ENCODE results near the gene CREM.

CREM gene

DNA sequence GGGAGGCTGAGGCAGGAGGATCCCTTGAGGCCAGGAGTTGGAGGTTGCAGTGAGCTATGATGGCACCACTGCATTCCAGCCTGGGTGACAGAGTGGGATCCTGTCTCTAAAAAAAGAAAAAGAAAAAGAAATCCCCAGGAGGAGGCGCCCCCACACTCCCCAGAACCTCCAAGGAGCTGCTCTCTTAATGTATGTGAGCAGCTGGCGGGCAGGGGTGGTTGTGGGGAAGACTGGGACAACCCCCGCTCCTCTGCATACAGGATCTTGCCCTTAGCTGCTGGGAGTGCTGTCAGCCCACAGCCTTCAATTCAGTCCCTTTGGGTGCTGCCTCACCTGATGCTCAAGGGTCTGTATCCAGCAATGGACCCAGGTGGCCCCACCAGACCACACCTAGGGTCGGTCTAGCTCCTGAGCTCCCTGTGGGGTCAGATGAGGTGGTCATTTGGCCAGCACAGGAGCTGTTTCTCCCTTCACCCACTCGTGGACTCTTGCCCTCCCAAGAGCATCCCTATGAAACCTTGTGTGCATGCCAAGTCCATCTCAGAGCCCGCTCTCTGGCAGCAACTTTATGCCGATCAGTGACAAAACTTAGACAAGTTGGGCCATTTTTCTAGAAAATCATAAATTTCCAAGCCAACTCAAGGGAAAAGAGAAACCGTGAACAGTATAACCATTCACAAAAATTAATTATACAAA lies 97.5 kb downstream of the CREM start:
- no peak for FAIRE-seq

DNA sequence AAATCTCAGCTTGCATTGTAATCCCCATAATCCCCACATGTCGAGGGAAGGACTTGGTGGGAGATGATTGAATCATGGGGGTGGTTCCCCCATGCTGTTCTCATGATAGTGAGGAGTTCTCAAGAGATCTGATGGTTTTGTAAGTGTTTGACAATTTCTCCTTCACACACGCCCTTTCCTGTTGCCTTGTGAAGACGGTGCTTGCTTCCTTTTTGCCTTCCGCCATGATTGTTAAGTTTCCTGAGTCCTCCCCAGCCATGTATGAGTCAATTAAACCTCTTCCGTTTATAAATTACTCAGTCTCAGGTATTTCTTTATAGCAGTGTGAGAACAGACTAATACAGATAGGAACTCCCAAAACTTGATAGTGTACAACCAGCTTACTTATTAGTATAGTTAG lies 98.6 kb downstream of the CREM start:
- FAIRE-seq = no peak

DNA sequence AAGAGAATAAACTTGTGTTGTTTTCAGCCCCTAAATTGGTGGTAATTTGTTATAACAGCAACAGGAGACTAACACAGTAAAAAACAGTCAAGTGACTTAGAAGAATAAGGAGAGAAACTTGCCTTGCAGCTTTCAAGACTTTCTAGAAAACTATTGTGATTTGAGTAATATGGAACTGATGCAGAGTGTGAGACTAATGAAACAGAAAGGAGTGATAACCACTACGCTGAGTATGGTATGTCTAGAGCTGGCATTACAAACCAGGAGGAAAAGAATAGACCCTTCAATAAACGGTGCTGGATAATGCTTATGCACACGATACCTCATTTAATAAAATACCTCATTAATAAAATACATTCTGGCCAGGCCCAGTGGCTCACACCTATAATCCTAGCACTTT lies 99.9 kb downstream of the CREM start:
- FAIRE-seq = no peak

DNA sequence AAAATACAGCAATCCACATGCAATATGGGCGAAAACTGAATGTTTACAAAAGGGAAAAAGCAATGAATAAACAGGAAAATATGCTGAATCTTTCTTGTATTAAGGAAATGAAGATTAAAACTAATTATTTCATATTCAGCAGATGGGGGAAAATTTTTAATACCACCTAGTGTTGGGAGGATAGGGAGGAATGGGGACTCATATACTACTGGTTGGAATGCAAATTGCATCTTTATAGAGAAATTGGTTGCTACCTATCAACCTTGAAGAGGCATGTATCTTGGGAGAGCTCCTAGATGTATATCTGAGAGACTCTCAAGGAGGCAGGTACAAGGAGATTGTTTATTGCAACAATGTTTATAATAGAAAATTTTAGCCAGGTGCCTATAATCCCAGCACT lies 101.4 kb downstream of the CREM start:
- no peak for FAIRE-seq

GRCh38 chr10:35231646-35232045 lies 105.0 kb downstream of the CREM start:
- no peak for FAIRE-seq

- no peak for FAIRE-seq
Observed at GRCh38 chr10:35232527-35232926, 105.9 kb downstream of the CREM start.

- FAIRE-seq = no peak
Observed at GRCh38 chr10:35234073-35234472, 107.4 kb downstream of the CREM start.

- FAIRE-seq = no peak
Observed at GRCh38 chr10:35236739-35237138, 110.1 kb downstream of the CREM start.

DNA sequence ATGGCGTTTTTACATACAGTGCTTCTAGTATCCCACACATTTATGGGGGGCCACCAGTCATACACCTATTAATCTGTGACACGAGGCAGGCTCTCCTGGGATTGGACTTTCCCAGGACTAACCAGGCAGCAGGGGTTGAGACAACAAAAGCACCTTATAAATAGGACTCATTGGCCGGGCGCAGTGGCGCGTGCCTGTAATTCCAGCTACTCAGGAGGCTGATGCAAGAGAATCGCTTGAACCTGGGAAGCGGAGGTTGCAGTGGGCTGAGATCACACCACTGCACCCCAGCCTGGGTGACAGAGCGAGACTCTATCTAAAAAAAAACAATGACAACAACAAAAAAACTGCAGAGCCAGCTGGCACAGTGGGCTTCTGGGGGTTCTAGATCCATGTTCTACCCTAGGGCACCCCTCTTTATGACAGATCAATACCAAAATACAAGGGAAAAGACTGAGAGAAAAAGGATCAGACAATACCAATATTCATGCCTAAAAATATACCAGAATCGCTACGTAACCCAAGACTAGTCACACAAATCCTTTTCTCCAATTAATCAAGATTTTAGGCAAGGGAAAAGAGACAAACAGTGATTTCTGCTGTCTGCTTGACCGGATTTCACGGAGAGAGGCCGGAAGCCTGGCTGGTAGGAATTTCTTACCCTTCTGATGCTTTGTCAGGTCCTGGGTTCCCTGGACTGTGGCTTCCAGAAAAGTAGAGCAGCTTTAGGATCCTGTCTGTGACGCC lies 111.3 kb downstream of the CREM start:
- FAIRE-seq = no peak

- no peak for FAIRE-seq
Observed at GRCh38 chr10:35244549-35244948, 117.9 kb downstream of the CREM start.

DNA sequence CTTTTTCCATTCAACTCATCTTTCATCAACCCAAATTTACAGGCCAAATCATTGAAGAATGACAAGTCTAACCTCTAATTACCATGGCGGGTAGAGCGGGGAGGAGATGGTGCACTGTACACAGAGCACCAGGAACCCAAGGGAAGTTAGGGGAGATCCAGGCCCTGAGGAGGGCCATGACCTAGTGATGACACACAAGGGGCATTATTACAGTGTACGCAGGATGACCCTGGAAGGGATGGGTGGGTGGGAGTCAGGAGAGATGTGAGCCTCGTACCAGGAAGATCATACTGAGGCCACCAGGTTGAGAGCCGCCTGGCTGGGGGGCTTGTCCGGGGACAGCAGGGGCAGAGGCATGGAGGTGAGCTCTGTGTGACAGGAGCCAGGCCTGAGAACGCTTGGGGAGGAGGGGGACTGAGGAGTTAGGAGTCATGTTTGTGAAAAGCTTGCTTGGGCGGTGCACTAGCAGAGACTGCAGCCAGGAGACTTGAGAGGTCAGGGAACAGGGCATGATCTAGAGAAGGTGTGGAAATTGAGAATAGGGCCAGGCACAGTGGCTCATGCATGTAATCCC lies 120.2 kb downstream of the CREM start:
- FAIRE-seq = no peak

- no peak for FAIRE-seq
Observed at GRCh38 chr10:35251373-35252100, 124.9 kb downstream of the CREM start.

- no peak for FAIRE-seq
Observed at GRCh38 chr10:35257057-35257983, 130.7 kb downstream of the CREM start.

GRCh38 chr10:35259769-35260397 lies 133.2 kb downstream of the CREM start:
- no peak for FAIRE-seq

DNA sequence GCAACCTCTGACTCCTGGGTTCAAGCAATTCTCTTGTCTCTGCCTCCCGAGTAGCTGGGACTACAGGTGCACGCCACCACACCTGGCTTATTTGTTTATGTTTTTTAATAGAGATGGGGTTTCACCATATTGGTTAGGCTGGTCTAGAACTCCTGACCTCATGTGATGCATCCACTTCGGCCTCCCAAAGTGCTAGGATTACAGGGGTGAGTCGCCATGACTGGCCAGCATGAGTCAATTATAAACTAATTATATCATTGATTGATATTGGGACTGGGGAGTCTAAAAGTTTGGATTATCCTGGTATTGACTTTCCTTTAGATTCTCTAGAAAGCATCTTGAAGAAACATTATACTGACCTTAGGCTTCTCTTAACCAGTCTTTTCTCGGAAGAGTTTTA lies 135.8 kb downstream of the CREM start:
- no peak for FAIRE-seq
